ENCODE data around the gene PTPN13.

PTPN13 gene

GRCh38 chr4:86818841-86819240, 224.7 kb downstream of the PTPN13 start:
- DNase-seq (ENCODE audit: low spot score) = no peak

- DNase-seq (ENCODE audit: low spot score) = no peak
Measured at GRCh38 chr4:86819561-86819960, 225.4 kb downstream of the PTPN13 start.

- no peak for DNase-seq (ENCODE audit: low spot score)
Measured at GRCh38 chr4:86821151-86821550, 227.0 kb downstream of the PTPN13 start.

GRCh38 chr4:86822136-86822535, 228.0 kb downstream of the PTPN13 start:
- no peak for DNase-seq (ENCODE audit: low spot score)

GRCh38 chr4:86825511-86825910, 231.4 kb downstream of the PTPN13 start:
- DNase-seq (ENCODE audit: low spot score) = no peak

GRCh38 chr4:86831262-86832130, 237.4 kb downstream of the PTPN13 start:
- DNase-seq (ENCODE audit: low spot score) = no peak

GRCh38 chr4:86833615-86834014, 239.5 kb downstream of the PTPN13 start:
- DNase-seq (ENCODE audit: low spot score) = no peak

GRCh38 chr4:86834901-86835300, 240.8 kb downstream of the PTPN13 start:
- no peak for DNase-seq (ENCODE audit: low spot score)

- DNase-seq (ENCODE audit: low spot score) = no peak
Measured at GRCh38 chr4:86835677-86836076, 241.6 kb downstream of the PTPN13 start.

- DNase-seq (ENCODE audit: low spot score) = no peak
Measured at GRCh38 chr4:86837691-86838503, 243.8 kb downstream of the PTPN13 start.

- DNase-seq (ENCODE audit: low spot score) = no peak
Measured at GRCh38 chr4:86840858-86841257, 246.7 kb downstream of the PTPN13 start.

GRCh38 chr4:86841309-86841708, 247.2 kb downstream of the PTPN13 start:
- DNase-seq (ENCODE audit: low spot score) = no peak

- DNase-seq (ENCODE audit: low spot score) = no peak
Measured at GRCh38 chr4:86845593-86845992, 251.5 kb downstream of the PTPN13 start.

GRCh38 chr4:86846921-86847320, 252.8 kb downstream of the PTPN13 start:
- no peak for DNase-seq (ENCODE audit: low spot score)

- no peak for DNase-seq (ENCODE audit: low spot score)
Measured at GRCh38 chr4:86847571-86847970, 253.5 kb downstream of the PTPN13 start.

- no peak for DNase-seq (ENCODE audit: low spot score)
Measured at GRCh38 chr4:86848136-86848535, 254.0 kb downstream of the PTPN13 start.

GRCh38 chr4:86848732-86849619, 254.9 kb downstream of the PTPN13 start, which contains the start of gene SLC10A6:
SLC10A6 (minus strand) TSS chr4:86849384; CDS start chr4:86849115, 269 bp downstream.
- DNase-seq (ENCODE audit: low spot score) = no peak

GRCh38 chr4:86853209-86853608, 259.1 kb downstream of the PTPN13 start:
- no peak for DNase-seq (ENCODE audit: low spot score)

GRCh38 chr4:86855572-86855971, 261.5 kb downstream of the PTPN13 start:
- DNase-seq (ENCODE audit: low spot score) = no peak

- no peak for DNase-seq (ENCODE audit: low spot score)
Measured at GRCh38 chr4:86856896-86857295, 262.8 kb downstream of the PTPN13 start.

- no peak for DNase-seq (ENCODE audit: low spot score)
Measured at GRCh38 chr4:86857341-86858052, 263.4 kb downstream of the PTPN13 start.
